HUDEP-2 (cell line): ENCODE results near the gene DNAJC17.

Source experiments
- DNase-seq, 76 experiments: peaks; one replicate each; lab custom pipeline; 2025; ENCODE audit not compliant: unreplicated experiment in 76 of 76; lab: John Stamatoyannopoulos, UW

DNAJC17 gene

GRCh38 chr15:40807028-40807887 lies at the start of gene DNAJC17, which contains the start of gene ZFYVE19:
DNAJC17 (minus strand) TSS chr15:40807473; CDS start chr15:40807446, 27 bp downstream.
ZFYVE19 (plus strand) TSS chr15:40807089; CDS start chr15:40807590, 501 bp downstream.
- DNase-seq: peak; percentile 22 to 95 (median 90)

- DNase-seq: no peak
Observed at GRCh38 chr15:40856746-40857145, 49.5 kb upstream of the DNAJC17 start.

- DNase-seq: no peak
Observed at GRCh38 chr15:40855706-40856234, 48.5 kb upstream of the DNAJC17 start.

GRCh38 chr15:40854161-40854560 lies 46.9 kb upstream of the DNAJC17 start:
- no peak for DNase-seq

GRCh38 chr15:40853241-40853890 lies 46.1 kb upstream of the DNAJC17 start:
- no peak for DNase-seq

GRCh38 chr15:40852529-40852928 lies 45.3 kb upstream of the DNAJC17 start:
- no peak for DNase-seq

GRCh38 chr15:40850576-40851112 lies 43.4 kb upstream of the DNAJC17 start:
- no peak for DNase-seq

GRCh38 chr15:40847223-40847961 lies 40.1 kb upstream of the DNAJC17 start:
- DNase-seq: peak in 54 of 76 experiments; percentile 6 to 69 (median 40)

GRCh38 chr15:40846841-40847222 lies 39.6 kb upstream of the DNAJC17 start:
- no peak for DNase-seq

- DNase-seq: no peak
Observed at GRCh38 chr15:40845511-40846284, 38.4 kb upstream of the DNAJC17 start.

- no peak for DNase-seq
Observed at GRCh38 chr15:40845036-40845435, 37.8 kb upstream of the DNAJC17 start.

- peak in 2 of 76 experiments; percentile 11 to 14 for DNase-seq
Observed at GRCh38 chr15:40844696-40845030, 37.4 kb upstream of the DNAJC17 start.

- no peak for DNase-seq
Observed at GRCh38 chr15:40843885-40844695, 36.8 kb upstream of the DNAJC17 start, which contains the start of gene SPINT1. SPINT1 (plus strand) TSS chr15:40844048; CDS start chr15:40844555, 507 bp downstream.

- no peak for DNase-seq
Observed at GRCh38 chr15:40843261-40843884, 36.1 kb upstream of the DNAJC17 start.

GRCh38 chr15:40841741-40842140 lies 34.5 kb upstream of the DNAJC17 start:
- DNase-seq: no peak

- no peak for DNase-seq
Observed at GRCh38 chr15:40838756-40839155, 31.5 kb upstream of the DNAJC17 start.

- no peak for DNase-seq
Observed at GRCh38 chr15:40836020-40836419, 28.7 kb upstream of the DNAJC17 start.

GRCh38 chr15:40832903-40833302 lies 25.6 kb upstream of the DNAJC17 start:
- no peak for DNase-seq

- no peak for DNase-seq
Observed at GRCh38 chr15:40831861-40832260, 24.6 kb upstream of the DNAJC17 start.
